Head of caudate nucleus (tissue), 42 donors: Measurements from ENCODE around the gene PRPF38A.

Experiments used
- DNase-seq, 42 donors: peaks; one replicate each; pipeline versions ENCODE4 v3.0.0 to v3.0.0-alpha.2; 2020 to 2021; ENCODE audit warnings: mixed read lengths in 7 of 42
- intact Hi-C: fragments of 100-400 bp; cut with DNase I; formaldehyde crosslinking; loops from one replicate; pipeline ENCODE4 v1.15.0; 2022

The PRPF38A gene

GRCh38 chr1:52385376-52385775 is 19.0 kb upstream of the PRPF38A start:
- DNase-seq = no peak
- intact Hi-C loops = no loop called here

GRCh38 chr1:52386458-52386857 is 17.9 kb upstream of the PRPF38A start:
- no peak for DNase-seq
- intact Hi-C loops = no loop called here

- DNase-seq = no peak
- intact Hi-C loops = no loop called here
These were observed 11.2 kb upstream of the PRPF38A start for GRCh38 chr1:52393174-52393573.

- no peak for DNase-seq
- intact Hi-C loops = loop anchor here (5.0 to 10.0 kb wide), 2 partner anchors 32 to 155 kb away; partner anchors contain the start of genes CC2D1B and TUT4
These were observed 4.8 kb upstream of the PRPF38A start for GRCh38 chr1:52399629-52400028.

- intact Hi-C loops = loop anchor here (5.0 to 10.0 kb wide), 2 partner anchors 33 to 155 kb away; partner anchors contain the start of genes CC2D1B and TUT4
- no peak for DNase-seq
These were observed 4.3 kb upstream of the PRPF38A start for GRCh38 chr1:52400131-52400530.

GRCh38 chr1:52402860-52403240 is 1.6 kb upstream of the PRPF38A start:
- intact Hi-C loops = loop anchor here (5.0 to 10.0 kb wide), 2 partner anchors 36 to 152 kb away; partner anchors contain the start of genes CC2D1B and TUT4

GRCh38 chr1:52403566-52404115 is 761 bp upstream of the PRPF38A start:
- DNase-seq = peak in 4 of 42 donors; percentile 4 to 36 (median 8)
- intact Hi-C loops = loop anchor here (5.0 to 10.0 kb wide), 2 partner anchors 36 to 151 kb away; partner anchors contain the start of genes CC2D1B and TUT4

More at GRCh38 chr1:52402860-52403240, 1.6 kb upstream of the PRPF38A start:
- no peak for DNase-seq

GRCh38 chr1:52404975-52405338 is 555 bp downstream of the PRPF38A start:
- DNase-seq = no peak
- intact Hi-C loops = loop anchor here (5.0 to 10.0 kb wide), 2 partner anchors 38 to 150 kb away; partner anchors contain the start of genes CC2D1B and TUT4

- intact Hi-C loops = no loop called here
- DNase-seq = no peak
These were observed 9.1 kb downstream of the PRPF38A start for GRCh38 chr1:52413410-52413989.

GRCh38 chr1:52414942-52415341 is 10.5 kb downstream of the PRPF38A start:
- no peak for DNase-seq
- intact Hi-C loops = no loop called here

- no peak for DNase-seq
- intact Hi-C loops = no loop called here
These were observed 12.4 kb downstream of the PRPF38A start for GRCh38 chr1:52416811-52417210.

- intact Hi-C loops = no loop called here
- DNase-seq = no peak
These were observed 16.3 kb downstream of the PRPF38A start for GRCh38 chr1:52420713-52421112.

- no peak for DNase-seq
- intact Hi-C loops = no loop called here
These were observed 18.7 kb downstream of the PRPF38A start for GRCh38 chr1:52423055-52423454.

- intact Hi-C loops = no loop called here
- DNase-seq = no peak
These were observed 19.4 kb downstream of the PRPF38A start for GRCh38 chr1:52423771-52424170.

GRCh38 chr1:52424231-52424636 is 19.8 kb downstream of the PRPF38A start:
- intact Hi-C loops = no loop called here

GRCh38 chr1:52424813-52425212 is 20.4 kb downstream of the PRPF38A start:
- intact Hi-C loops = no loop called here
- no peak for DNase-seq

More at GRCh38 chr1:52424231-52424636, 19.8 kb downstream of the PRPF38A start:
- DNase-seq = no peak

GRCh38 chr1:52426371-52426770 is 22.0 kb downstream of the PRPF38A start:
- intact Hi-C loops = no loop called here
- no peak for DNase-seq

GRCh38 chr1:52427152-52427551 is 22.8 kb downstream of the PRPF38A start:
- DNase-seq = no peak
- intact Hi-C loops = no loop called here

- intact Hi-C loops = no loop called here
- no peak for DNase-seq
These were observed 28.4 kb downstream of the PRPF38A start for GRCh38 chr1:52432807-52433206.

GRCh38 chr1:52435211-52435610 is 30.8 kb downstream of the PRPF38A start:
- DNase-seq = no peak
- intact Hi-C loops = no loop called here

- intact Hi-C loops = no loop called here
- DNase-seq = no peak
These were observed 31.2 kb downstream of the PRPF38A start for GRCh38 chr1:52435650-52436049.
